ENCODE data around the gene SIX3. TPM values are rescaled to one million over a fixed set of nuclear protein-coding genes. Genes with fewer than 3 reads are reported as not detected.

SIX3 gene
- total and polyA plus RNA-seq, 4 donors = 0.02 to 0.06 TPM; not detected in 2

- TF ChIP-seq, protein P1, sequence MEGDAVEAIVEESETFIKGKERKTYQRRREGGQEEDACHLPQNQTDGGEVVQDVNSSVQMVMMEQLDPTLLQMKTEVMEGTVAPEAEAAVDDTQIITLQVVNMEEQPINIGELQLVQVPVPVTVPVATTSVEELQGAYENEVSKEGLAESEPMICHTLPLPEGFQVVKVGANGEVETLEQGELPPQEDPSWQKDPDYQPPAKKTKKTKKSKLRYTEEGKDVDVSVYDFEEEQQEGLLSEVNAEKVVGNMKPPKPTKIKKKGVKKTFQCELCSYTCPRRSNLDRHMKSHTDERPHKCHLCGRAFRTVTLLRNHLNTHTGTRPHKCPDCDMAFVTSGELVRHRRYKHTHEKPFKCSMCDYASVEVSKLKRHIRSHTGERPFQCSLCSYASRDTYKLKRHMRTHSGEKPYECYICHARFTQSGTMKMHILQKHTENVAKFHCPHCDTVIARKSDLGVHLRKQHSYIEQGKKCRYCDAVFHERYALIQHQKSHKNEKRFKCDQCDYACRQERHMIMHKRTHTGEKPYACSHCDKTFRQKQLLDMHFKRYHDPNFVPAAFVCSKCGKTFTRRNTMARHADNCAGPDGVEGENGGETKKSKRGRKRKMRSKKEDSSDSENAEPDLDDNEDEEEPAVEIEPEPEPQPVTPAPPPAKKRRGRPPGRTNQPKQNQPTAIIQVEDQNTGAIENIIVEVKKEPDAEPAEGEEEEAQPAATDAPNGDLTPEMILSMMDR (IDR thresholded peaks at IDR 0.05; ENCODE audit: control extremely low read depth, extremely low read depth) = no peak
- WGBS, 2 donors = 22 to 24% methylated on average over 4 of the region's 4 CpGs
- H3K36me3 ChIP-seq (ENCODE audit: control insufficient read depth in 4 of 4, insufficient read depth in 4 of 4, low read length in 4 of 4) = no peaks in the 10 kb centered on the region
- H3K27me3 ChIP-seq (ENCODE audit: control insufficient read depth in 3 of 3, insufficient read depth in 3 of 3, low read length in 2 of 3) = peaks cover 21 to 94% (median 82%) of the 10 kb centered on the region in 3 donors
- H3K9ac ChIP-seq (ENCODE audit: insufficient read depth in 1 of 2, low read length in 2 of 2) = no peak overlapping the region
- H3K4me1 ChIP-seq (ENCODE audit: control insufficient read depth in 5 of 5, insufficient read depth in 5 of 5, low read length in 5 of 5) = peaks cover 0 to 12% (median 0%) of the 10 kb centered on the region in 5 donors
- no peak for DNase-seq
- H3K4me3 ChIP-seq = no peak overlapping the region
- ATAC-seq (ENCODE audit: insufficient read depth, low FRiP score) = no peak
- H3K27ac ChIP-seq (ENCODE audit: low read depth in 1 of 2, low read length in 1 of 2) = no peak overlapping the region
- H3K9me3 ChIP-seq (ENCODE audit: control insufficient read depth in 4 of 4, insufficient read depth in 3 of 4, low read length in 3 of 4) = peaks cover 0 to 6% (median 0%) of the 10 kb centered on the region in 4 donors
These were observed 15.9 kb upstream of the SIX3 start for GRCh38 chr2:44925561-44926136.

DNA sequence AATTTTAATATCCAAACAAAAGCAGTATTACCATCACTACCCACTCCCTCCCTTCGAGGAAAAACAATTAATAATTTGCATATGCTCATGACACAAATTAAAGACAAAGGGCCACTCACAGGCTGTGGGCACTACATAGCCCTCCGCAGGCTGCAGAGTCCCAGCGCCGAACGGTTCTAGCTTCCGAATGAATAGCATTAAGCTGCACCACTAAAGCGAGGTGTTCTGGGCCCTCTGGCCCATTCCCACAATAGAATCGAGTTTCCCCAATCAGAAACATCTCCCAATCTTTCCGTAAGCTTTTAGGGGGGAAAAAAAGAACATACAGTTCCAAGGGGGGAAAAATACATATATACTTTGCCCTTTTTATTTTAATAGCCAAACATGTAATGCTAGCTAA lies 14.5 kb upstream of the SIX3 start:
- Histone ChIP-seq H3K4me1 (ENCODE audit: control insufficient read depth in 5 of 5, insufficient read depth in 5 of 5, low read length in 5 of 5) (peaks cover 0 to 12% (median 0%) of the 10 kb centered on the region in 5 donors), H3K27me3 (ENCODE audit: control insufficient read depth in 3 of 3, insufficient read depth in 3 of 3, low read length in 2 of 3) (peaks cover 21 to 94% (median 83%) of the 10 kb centered on the region in 3 donors), H3K36me3 (ENCODE audit: control insufficient read depth in 4 of 4, insufficient read depth in 4 of 4, low read length in 4 of 4) (no peaks in the 10 kb centered on the region), H3K9me3 (ENCODE audit: control insufficient read depth in 4 of 4, insufficient read depth in 3 of 4, low read length in 3 of 4) (peaks cover 0 to 6% (median 0%) of the 10 kb centered on the region in 4 donors), H3K9ac (ENCODE audit: insufficient read depth in 1 of 2, low read length in 2 of 2) (no peak overlapping the region), H3K27ac (ENCODE audit: low read depth in 1 of 2, low read length in 1 of 2) (no peak overlapping the region), H3K4me3 (no peak overlapping the region)
- whole genome bisulfite sequencing, 2 donors = 12 to 19% methylated on average over 9 of the region's 9 CpGs
- TF ChIP-seq, protein P1 (IDR thresholded peaks at IDR 0.05; ENCODE audit: control extremely low read depth, extremely low read depth) = no peak
- no peak for ATAC-seq (ENCODE audit: insufficient read depth, low FRiP score)
- no peak for DNase-seq

GRCh38 chr2:44927985-44928482 lies 13.5 kb upstream of the SIX3 start:
- H3K9ac ChIP-seq (ENCODE audit: insufficient read depth in 1 of 2, low read length in 2 of 2) = no peak overlapping the region
- H3K4me3 ChIP-seq = no peak overlapping the region
- no peaks in the 10 kb centered on the region for H3K36me3 ChIP-seq (ENCODE audit: control insufficient read depth in 4 of 4, insufficient read depth in 4 of 4, low read length in 4 of 4)
- ATAC-seq (ENCODE audit: insufficient read depth, low FRiP score) (no peak), DNase-seq (peak in 1 of 3 donors; percentile 34)
- peaks cover 0 to 4% (median 0%) of the 10 kb centered on the region in 4 donors for H3K9me3 ChIP-seq (ENCODE audit: control insufficient read depth in 4 of 4, insufficient read depth in 3 of 4, low read length in 3 of 4)
- H3K27ac ChIP-seq (ENCODE audit: low read depth in 1 of 2, low read length in 1 of 2) = no peak overlapping the region
- peaks cover 0 to 12% (median 0%) of the 10 kb centered on the region in 5 donors for H3K4me1 ChIP-seq (ENCODE audit: control insufficient read depth in 5 of 5, insufficient read depth in 5 of 5, low read length in 5 of 5)
- H3K27me3 ChIP-seq (ENCODE audit: control insufficient read depth in 3 of 3, insufficient read depth in 3 of 3, low read length in 2 of 3) = peaks cover 19 to 94% (median 86%) of the 10 kb centered on the region in 3 donors
- WGBS, 2 donors = 6 to 7% methylated on average over 36 of the region's 36 CpGs
- TF ChIP-seq, protein P1 (IDR thresholded peaks at IDR 0.05; ENCODE audit: control extremely low read depth, extremely low read depth) = no peak
